Mesenchymal stem cell (in vitro differentiated cells and primary cell): ENCODE measurements around the gene CHRDL2.
"Not testable (repeated sequence)": the region's sequence is repeated elsewhere in the genome, so short reads cannot be mapped to it uniquely, and the experiment has no call there.

Experiments used
- DNase-seq: peaks from one replicate; pipeline ENCODE4 v3.0.0-alpha.2; 2013
- H2AFZ ChIP-seq: one replicate; pipeline ENCODE4 v1.6.1; 2013; ENCODE audit warnings: low read depth, mild to moderate bottlenecking, control low read depth, inconsistent platforms, low read length, moderate library complexity
- H2AK5ac ChIP-seq: 2 replicates; pipeline ENCODE4 v1.6.1; 2013; ENCODE audit warnings: low read length, moderate library complexity, mild to moderate bottlenecking, inconsistent platforms; ENCODE audit not compliant: severe bottlenecking
- H2BK120ac ChIP-seq: one replicate; pipeline ENCODE4 v1.6.1; 2013; ENCODE audit warnings: low read depth, mild to moderate bottlenecking, inconsistent platforms, low read length, moderate library complexity
- H2BK12ac ChIP-seq, 2 experiments: one replicate each; pipeline ENCODE4 v1.6.1; 2013; ENCODE audit warnings: inconsistent platforms in 2 of 2, low read length in 2 of 2, mild to moderate bottlenecking in 2 of 2, moderate library complexity in 2 of 2, control low read depth in 1 of 2
- H2BK15ac ChIP-seq: one replicate; pipeline ENCODE4 v1.6.1; 2013; ENCODE audit warnings: mild to moderate bottlenecking, low read depth, inconsistent platforms; ENCODE audit not compliant: poor library complexity, severe bottlenecking
- H2BK5ac ChIP-seq: 2 replicates; pipeline ENCODE4 v1.6.1; 2013; ENCODE audit warnings: low read depth, mild to moderate bottlenecking, low read length, control low read depth, inconsistent platforms; ENCODE audit not compliant: poor library complexity, severe bottlenecking
- H3K14ac ChIP-seq, 2 experiments: one replicate each; pipeline ENCODE4 v1.6.1; 2013; ENCODE audit warnings: inconsistent platforms in 2 of 2, low read length in 2 of 2, control low read depth in 1 of 2, mild to moderate bottlenecking in 1 of 2, moderate library complexity in 1 of 2
- H3K18ac ChIP-seq, 2 experiments: one replicate each; pipeline ENCODE4 v1.6.1; 2013; ENCODE audit warnings: inconsistent platforms in 2 of 2, low read length in 2 of 2, control low read depth in 1 of 2, low read depth in 1 of 2, mild to moderate bottlenecking in 1 of 2
- H3K23ac ChIP-seq, 2 experiments: one replicate each; pipeline ENCODE4 v1.6.1; 2013; ENCODE audit warnings: inconsistent platforms in 2 of 2, low read length in 2 of 2, mild to moderate bottlenecking in 2 of 2, moderate library complexity in 2 of 2, control low read depth in 1 of 2
- H3K27ac ChIP-seq: 2 replicates; pipeline ENCODE4 v1.5.1; 2013; ENCODE audit warnings: mild to moderate bottlenecking, moderate library complexity, low read length, control low read depth, inconsistent platforms; ENCODE audit not compliant: poor library complexity, severe bottlenecking
- H3K27me3 ChIP-seq, 2 experiments: 2 replicates each; pipeline versions ENCODE4 v1.6.1 to v1.7.0; 2013; ENCODE audit warnings: low read length in 2 of 2, mild to moderate bottlenecking in 2 of 2, moderate library complexity in 2 of 2, control low read depth in 1 of 2, inconsistent platforms in 1 of 2; ENCODE audit not compliant: control insufficient read depth in 1 of 2, insufficient read depth in 1 of 2
- H3K36me3 ChIP-seq, 2 experiments: 2 replicates each; pipeline versions ENCODE4 v1.6.1 to v1.7.0; 2013; ENCODE audit warnings: low read length in 2 of 2, control low read depth in 1 of 2, inconsistent platforms in 1 of 2, low read depth in 1 of 2, mild to moderate bottlenecking in 1 of 2; ENCODE audit not compliant: insufficient read depth in 2 of 2, control insufficient read depth in 1 of 2
- H3K4ac ChIP-seq, 2 experiments: one replicate each; pipeline ENCODE4 v1.6.1; 2013; ENCODE audit warnings: inconsistent platforms in 2 of 2, low read length in 2 of 2, mild to moderate bottlenecking in 2 of 2, moderate library complexity in 2 of 2, control low read depth in 1 of 2, low read depth in 1 of 2
- H3K4me1 ChIP-seq: 2 replicates; pipeline ENCODE4 v1.6.1; 2013; ENCODE audit warnings: low read depth, low read length, control low read depth; ENCODE audit not compliant: control insufficient read depth, insufficient read depth
- H3K4me2 ChIP-seq: 2 replicates; pipeline ENCODE4 v1.6.1; 2013; ENCODE audit warnings: low read length, mild to moderate bottlenecking, inconsistent platforms; ENCODE audit not compliant: poor library complexity, severe bottlenecking
- H3K4me3 ChIP-seq, 2 experiments: 2 replicates each; pipeline versions ENCODE4 v1.5.1 to v1.7.0; 2013; ENCODE audit warnings: low read length in 2 of 2, mild to moderate bottlenecking in 2 of 2, control low read depth in 1 of 2, low read depth in 1 of 2; ENCODE audit not compliant: insufficient read depth in 1 of 2
- H3K79me1 ChIP-seq: replicated peaks from 2 replicates; pipeline ENCODE4 v1.6.1; 2013; ENCODE audit warnings: mild to moderate bottlenecking, control low read depth, low read length, inconsistent platforms; ENCODE audit not compliant: poor library complexity, severe bottlenecking
- H3K9ac ChIP-seq: 2 replicates; pipeline ENCODE4 v1.7.0; 2013; ENCODE audit warnings: mild to moderate bottlenecking, low read length, moderate library complexity
- H3K9me3 ChIP-seq: 2 replicates; pipeline ENCODE4 v1.7.0; 2013; ENCODE audit warnings: mild to moderate bottlenecking, low read length; ENCODE audit not compliant: control insufficient read depth
- H4K8ac ChIP-seq: one replicate; pipeline ENCODE4 v1.6.1; 2013; ENCODE audit warnings: inconsistent platforms, mild to moderate bottlenecking, low read length, moderate library complexity
- H4K91ac ChIP-seq: one replicate; pipeline ENCODE4 v1.6.1; 2013; ENCODE audit warnings: mild to moderate bottlenecking, low read length, inconsistent platforms
- WGBS: methylation state at CpG from one replicate; pipeline ENCODE4 v1.1.7; 2013; ENCODE audit warnings: mixed read lengths; 5-methylcytosine and 5-hydroxymethylcytosine counted together

Gene CHRDL2

DNA sequence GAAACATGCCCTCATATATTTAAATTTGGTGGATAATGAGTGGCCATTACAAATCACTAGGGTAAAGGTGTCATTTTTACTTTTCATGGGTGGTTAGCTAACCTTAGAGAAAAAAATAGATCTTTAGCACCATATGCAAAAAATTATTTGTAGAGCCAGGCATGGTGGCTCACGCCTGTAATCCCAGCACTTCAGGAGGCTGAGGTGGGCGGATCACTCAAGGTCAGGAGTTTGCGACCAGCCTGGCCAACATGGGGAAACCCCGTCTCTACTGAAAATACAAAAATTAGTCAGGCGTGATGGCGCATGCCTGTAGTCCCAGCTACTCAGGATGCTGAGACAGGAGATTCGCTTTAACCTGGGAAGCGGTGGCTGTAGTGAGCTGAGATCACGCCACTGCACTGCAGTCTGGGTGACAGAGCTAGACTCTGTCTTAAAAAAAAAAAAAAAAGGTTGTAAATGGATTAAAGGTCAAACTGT, 37.0 kb upstream of the CHRDL2 start:
- H4K8ac ChIP-seq, H3K18ac ChIP-seq, H2AK5ac ChIP-seq, H2AFZ ChIP-seq, H2BK120ac ChIP-seq, H2BK15ac ChIP-seq, H4K91ac ChIP-seq, H3K36me3 ChIP-seq, H3K23ac ChIP-seq, H3K27ac ChIP-seq, H3K14ac ChIP-seq, H3K9me3 ChIP-seq, H3K4ac ChIP-seq, DNase-seq, H3K27me3 ChIP-seq, H2BK5ac ChIP-seq, H3K4me1 ChIP-seq, H2BK12ac ChIP-seq, H3K4me2 ChIP-seq, H3K9ac ChIP-seq, H3K4me3 ChIP-seq: not testable (repeated sequence)
- WGBS: 98% methylated on average over 9 of the region's 9 CpGs
- peaks cover 17% of the 10 kb centered on the region for H3K79me1 ChIP-seq

DNA sequence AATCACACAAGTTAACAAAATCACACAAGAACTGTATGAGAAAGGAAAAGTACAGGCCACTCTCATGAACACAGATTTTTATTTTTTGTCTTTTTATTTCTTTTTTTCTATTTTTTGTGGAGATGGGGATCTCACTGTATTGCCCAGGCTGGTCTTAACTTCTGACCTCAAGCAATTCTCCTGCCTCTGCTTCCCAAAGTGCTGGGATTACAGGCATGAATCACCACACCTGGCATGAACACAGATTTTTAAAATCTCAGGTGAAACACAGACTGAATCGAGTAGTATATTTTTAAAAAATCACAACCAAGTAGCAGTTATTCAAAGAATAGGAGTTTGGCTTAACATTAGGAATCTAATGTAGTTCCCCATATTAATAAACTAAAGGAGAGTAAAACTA, 35.7 kb upstream of the CHRDL2 start:
- no peaks in the 10 kb centered on the region for H3K36me3 ChIP-seq
- H3K4me3 ChIP-seq: no peak overlapping the region
- H2BK15ac ChIP-seq: no peak overlapping the region
- H3K9me3 ChIP-seq: no peaks in the 10 kb centered on the region
- H3K4me1 ChIP-seq: no peaks in the 10 kb centered on the region
- no peak overlapping the region for H3K23ac ChIP-seq
- no peak overlapping the region for H4K91ac ChIP-seq
- H3K4ac ChIP-seq: no peak overlapping the region
- H2AFZ ChIP-seq: no peak overlapping the region
- DNase-seq: no peak
- no peak overlapping the region for H2AK5ac ChIP-seq
- no peak overlapping the region for H3K14ac ChIP-seq
- no peak overlapping the region for H2BK120ac ChIP-seq
- H3K4me2 ChIP-seq: no peak overlapping the region
- H3K18ac ChIP-seq: no peak overlapping the region
- no peak overlapping the region for H3K27ac ChIP-seq
- H3K79me1 ChIP-seq: peaks cover 15% of the 10 kb centered on the region
- H3K9ac ChIP-seq: no peak overlapping the region
- H4K8ac ChIP-seq: no peak overlapping the region
- H3K27me3 ChIP-seq: no peaks in the 10 kb centered on the region
- no peak overlapping the region for H2BK5ac ChIP-seq
- no CpG with 5 or more reads among the region's 1 CpG for WGBS
- no peak overlapping the region for H2BK12ac ChIP-seq

DNA sequence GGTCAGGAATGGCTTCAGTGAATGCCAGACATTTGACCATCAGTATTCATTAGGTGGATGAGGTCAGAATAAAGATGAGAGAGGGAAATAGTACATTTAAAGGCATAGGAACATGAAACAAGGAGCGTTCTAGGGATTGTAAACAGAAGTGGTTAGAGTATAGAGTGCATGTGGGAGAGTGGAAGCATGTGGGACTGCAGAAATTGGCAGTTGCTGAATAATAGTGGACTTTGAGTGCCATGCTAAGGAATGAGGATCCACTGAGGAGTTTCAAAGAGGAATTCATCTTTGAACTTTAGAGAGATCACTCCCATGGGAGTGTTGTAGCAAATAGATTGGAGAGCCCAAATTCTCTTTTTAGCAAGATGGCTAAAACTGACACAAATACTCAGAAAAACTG, 25.3 kb upstream of the CHRDL2 start:
- no peak overlapping the region for H3K27ac ChIP-seq
- no peak overlapping the region for H4K91ac ChIP-seq
- no peak overlapping the region for H2BK120ac ChIP-seq
- H3K23ac ChIP-seq: no peak overlapping the region
- H3K4me3 ChIP-seq: no peak overlapping the region
- no peak overlapping the region for H2AK5ac ChIP-seq
- 46% methylated on average over 1 of the region's 1 CpG for WGBS
- H3K36me3 ChIP-seq: no peaks in the 10 kb centered on the region
- H4K8ac ChIP-seq: no peak overlapping the region
- no peak overlapping the region for H2BK15ac ChIP-seq
- no peak overlapping the region for H3K14ac ChIP-seq
- no peaks in the 10 kb centered on the region for H3K27me3 ChIP-seq
- H3K79me1 ChIP-seq: no peaks in the 10 kb centered on the region
- no peaks in the 10 kb centered on the region for H3K4me1 ChIP-seq
- H3K18ac ChIP-seq: peak overlapping the region in 1 of 2 experiments; percentile 21
- no peak overlapping the region for H2BK5ac ChIP-seq
- H2BK12ac ChIP-seq: no peak overlapping the region
- no peaks in the 10 kb centered on the region for H3K9me3 ChIP-seq
- H3K9ac ChIP-seq: no peak overlapping the region
- no peak for DNase-seq
- no peak overlapping the region for H3K4ac ChIP-seq
- H2AFZ ChIP-seq: no peak overlapping the region
- H3K4me2 ChIP-seq: no peak overlapping the region

DNA sequence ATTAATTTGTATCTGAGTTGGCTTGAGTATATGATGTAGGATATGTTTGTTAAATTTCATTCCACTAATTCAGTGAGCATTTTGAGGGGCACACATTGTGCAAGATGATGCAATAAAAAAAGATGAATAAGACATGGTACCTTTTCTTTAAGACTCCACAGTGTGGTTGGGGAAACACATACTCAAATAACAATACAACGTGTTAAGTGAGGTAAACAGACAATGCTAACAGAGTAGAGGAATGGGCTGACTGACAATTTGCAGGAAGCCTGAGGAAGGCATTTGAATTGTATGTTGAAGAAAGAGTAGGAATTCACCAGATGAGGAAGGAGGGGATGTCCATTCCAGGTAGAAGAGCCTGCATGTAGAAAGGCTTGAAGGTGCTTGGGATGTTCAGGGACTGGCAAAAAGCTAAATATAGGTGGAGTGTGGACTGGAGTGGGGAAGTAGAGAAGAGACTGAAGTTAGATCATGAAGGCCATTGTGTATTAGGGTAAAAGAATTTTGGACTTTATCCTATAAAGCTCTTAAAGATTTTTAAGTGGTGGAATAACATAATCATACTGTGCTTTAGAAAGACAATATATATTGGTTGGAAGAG, 24.3 kb upstream of the CHRDL2 start:
- WGBS: 3% methylated on average over 1 of the region's 1 CpG
- peak overlapping the region; percentile 9 to 94 for H2BK12ac ChIP-seq
- H3K27me3 ChIP-seq: no peaks in the 10 kb centered on the region
- DNase-seq: peak; percentile 44
- H3K23ac ChIP-seq: peak overlapping the region in 1 of 2 experiments; percentile 80
- H2BK120ac ChIP-seq: peak overlapping the region; percentile 37
- no peak overlapping the region for H2AFZ ChIP-seq
- H3K4me3 ChIP-seq: peak overlapping the region in 1 of 2 experiments; percentile 46
- no peaks in the 10 kb centered on the region for H3K9me3 ChIP-seq
- no peaks in the 10 kb centered on the region for H3K79me1 ChIP-seq
- no peak overlapping the region for H4K8ac ChIP-seq
- no peak overlapping the region for H2BK15ac ChIP-seq
- H3K4ac ChIP-seq: peak overlapping the region; percentile 0 to 89
- peak overlapping the region in 1 of 2 experiments; percentile 62 for H3K18ac ChIP-seq
- peak overlapping the region; percentile 70 for H3K27ac ChIP-seq
- H3K4me2 ChIP-seq: peak overlapping the region; percentile 48
- H3K9ac ChIP-seq: peak overlapping the region; percentile 56
- H2AK5ac ChIP-seq: peak overlapping the region; percentile 96
- H3K14ac ChIP-seq: peak overlapping the region in 1 of 2 experiments; percentile 71
- H2BK5ac ChIP-seq: no peak overlapping the region
- peaks cover 3% of the 10 kb centered on the region for H3K4me1 ChIP-seq
- peak overlapping the region; percentile 18 for H4K91ac ChIP-seq
- H3K36me3 ChIP-seq: no peaks in the 10 kb centered on the region
